ENCODE data around the gene CYP11A1. TPM values are rescaled to one million over a fixed set of nuclear protein-coding genes. Genes with fewer than 3 reads are reported as not detected.

CYP11A1 gene
- total RNA-seq, 1 donor from 2014 or later: 0.80 TPM

GRCh38 chr15:74396445-74397238, 29.2 kb upstream of the CYP11A1 start:
- Mint-ChIP-seq H3K36me3 (no peaks in the 10 kb centered on the region), H3K9me3 (no peaks in the 10 kb centered on the region), H3K4me3 (no peak overlapping the region), H3K27me3 (no peaks in the 10 kb centered on the region), H3K4me1 (ENCODE audit: unreplicated experiment) (peaks cover 34% of the 10 kb centered on the region), H3K27ac (peak overlapping the region; percentile 45)
- TF ChIP-seq CTCF (conservative IDR thresholded peaks at IDR 0.05): no peak
- no peak for DNase-seq (ENCODE audit: extremely low spot score, unreplicated experiment)

- no peaks in the 10 kb centered on the region for H3K9me3 Mint-ChIP-seq
- H3K27ac Mint-ChIP-seq: peak overlapping the region; percentile 45
- TF ChIP-seq CTCF (conservative IDR thresholded peaks at IDR 0.05): no peak
- H3K27me3 Mint-ChIP-seq: no peaks in the 10 kb centered on the region
- peaks cover 36% of the 10 kb centered on the region for H3K4me1 Mint-ChIP-seq (ENCODE audit: unreplicated experiment)
- no peaks in the 10 kb centered on the region for H3K36me3 Mint-ChIP-seq
- H3K4me3 Mint-ChIP-seq: no peak overlapping the region
- no peak for DNase-seq (ENCODE audit: extremely low spot score, unreplicated experiment)
These were observed 28.6 kb upstream of the CYP11A1 start for GRCh38 chr15:74396146-74396438.

GRCh38 chr15:74395319-74396145, 28.1 kb upstream of the CYP11A1 start:
- H3K4me1 Mint-ChIP-seq (ENCODE audit: unreplicated experiment): peaks cover 39% of the 10 kb centered on the region
- H3K4me3 Mint-ChIP-seq: no peak overlapping the region
- H3K27me3 Mint-ChIP-seq: no peaks in the 10 kb centered on the region
- H3K27ac Mint-ChIP-seq: peak overlapping the region; percentile 80
- H3K9me3 Mint-ChIP-seq: no peaks in the 10 kb centered on the region
- DNase-seq (ENCODE audit: extremely low spot score, unreplicated experiment): no peak
- no peaks in the 10 kb centered on the region for H3K36me3 Mint-ChIP-seq
- TF ChIP-seq CTCF (conservative IDR thresholded peaks at IDR 0.05): no peak

GRCh38 chr15:74394090-74394846, 26.8 kb upstream of the CYP11A1 start:
- no peak for TF ChIP-seq CTCF (conservative IDR thresholded peaks at IDR 0.05)
- H3K36me3 Mint-ChIP-seq: no peaks in the 10 kb centered on the region
- peaks cover 41% of the 10 kb centered on the region for H3K4me1 Mint-ChIP-seq (ENCODE audit: unreplicated experiment)
- H3K4me3 Mint-ChIP-seq: no peak overlapping the region
- DNase-seq (ENCODE audit: extremely low spot score, unreplicated experiment): no peak
- no peaks in the 10 kb centered on the region for H3K9me3 Mint-ChIP-seq
- H3K27me3 Mint-ChIP-seq: no peaks in the 10 kb centered on the region
- H3K27ac Mint-ChIP-seq: peak overlapping the region; percentile 80

- TF ChIP-seq CTCF (conservative IDR thresholded peaks at IDR 0.05): no peak
- peaks cover 45% of the 10 kb centered on the region for H3K4me1 Mint-ChIP-seq (ENCODE audit: unreplicated experiment)
These were observed 26.0 kb upstream of the CYP11A1 start for GRCh38 chr15:74393423-74393822.

More at GRCh38 chr15:74393423-74393822, 26.0 kb upstream of the CYP11A1 start:
- no peaks in the 10 kb centered on the region for H3K9me3 Mint-ChIP-seq
- no peaks in the 10 kb centered on the region for H3K27me3 Mint-ChIP-seq
- DNase-seq (ENCODE audit: extremely low spot score, unreplicated experiment): no peak
- H3K27ac Mint-ChIP-seq: peak overlapping the region; percentile 16
- no peaks in the 10 kb centered on the region for H3K36me3 Mint-ChIP-seq
- peak overlapping the region; percentile 16 for H3K4me3 Mint-ChIP-seq
